ENCODE data around the gene KCNQ1.
A peak's percentile ranks its signal among the peaks of the same experiment; 100 is the strongest.

KCNQ1 gene

GRCh38 chr11:2527621-2528291, 82.9 kb downstream of the KCNQ1 start:
- no peak for DNase-seq

- no peak for DNase-seq
Observed at GRCh38 chr11:2528301-2529050, 83.7 kb downstream of the KCNQ1 start.

GRCh38 chr11:2529173-2529572, 84.4 kb downstream of the KCNQ1 start:
- DNase-seq: no peak

- DNase-seq: no peak
Observed at GRCh38 chr11:2529636-2530035, 84.8 kb downstream of the KCNQ1 start.

- no peak for DNase-seq
Observed at GRCh38 chr11:2530131-2530854, 85.5 kb downstream of the KCNQ1 start.

- DNase-seq: no peak
Observed at GRCh38 chr11:2530855-2531200, 86.0 kb downstream of the KCNQ1 start.

- peak; percentile 64 for DNase-seq
Observed at GRCh38 chr11:2531277-2531986, 86.6 kb downstream of the KCNQ1 start.

- no peak for DNase-seq
Observed at GRCh38 chr11:2531987-2532703, 87.3 kb downstream of the KCNQ1 start.

GRCh38 chr11:2532704-2533586, 88.1 kb downstream of the KCNQ1 start:
- peak; percentile 91 for DNase-seq

GRCh38 chr11:2533587-2534133, 88.9 kb downstream of the KCNQ1 start:
- DNase-seq: peak; percentile 21

GRCh38 chr11:2534134-2534956, 89.5 kb downstream of the KCNQ1 start:
- no peak for DNase-seq

- DNase-seq: no peak
Observed at GRCh38 chr11:2534957-2535672, 90.3 kb downstream of the KCNQ1 start.

- no peak for DNase-seq
Observed at GRCh38 chr11:2535673-2536439, 91.0 kb downstream of the KCNQ1 start.

GRCh38 chr11:2536440-2536989, 91.7 kb downstream of the KCNQ1 start:
- DNase-seq: no peak

GRCh38 chr11:2537010-2537705, 92.3 kb downstream of the KCNQ1 start:
- no peak for DNase-seq

- DNase-seq: no peak
Observed at GRCh38 chr11:2537896-2538724, 93.3 kb downstream of the KCNQ1 start.

- DNase-seq: no peak
Observed at GRCh38 chr11:2538951-2539350, 94.1 kb downstream of the KCNQ1 start.

Data from CD4-positive, alpha-beta T cell treated with Interleukin-17A for 1 hour (primary cell).